Subcutaneous abdominal adipose tissue (tissue), 5 donors: ENCODE data around the gene PLCG2.

Experiments
- H3K27ac ChIP-seq: one replicate; pipeline ENCODE4 v1.7.0; 2013; ENCODE audit warnings: low read depth, mild to moderate bottlenecking, inconsistent platforms, low read length, moderate library complexity
- H3K27me3 ChIP-seq, 5 donors: one replicate each; pipeline ENCODE4 v1.7.0; 2013; ENCODE audit warnings: low read length in 5 of 5, inconsistent platforms in 1 of 5; ENCODE audit not compliant: control insufficient read depth in 5 of 5, insufficient read depth in 4 of 5
- H3K36me3 ChIP-seq, 5 donors: one replicate each; pipeline ENCODE4 v1.7.0; 2013; ENCODE audit warnings: low read length in 5 of 5; ENCODE audit not compliant: control insufficient read depth in 5 of 5, insufficient read depth in 5 of 5
- H3K4me1 ChIP-seq, 5 donors: one replicate each; pipeline ENCODE4 v1.7.0; 2013; ENCODE audit warnings: low read length in 5 of 5, mild to moderate bottlenecking in 3 of 5, moderate library complexity in 1 of 5; ENCODE audit not compliant: control insufficient read depth in 5 of 5, insufficient read depth in 5 of 5
- H3K4me3 ChIP-seq, 5 donors: one replicate each; pipeline ENCODE4 v1.7.0; 2013; ENCODE audit warnings: low read length in 5 of 5, low read depth in 1 of 5
- H3K9ac ChIP-seq, 5 donors: one replicate each; pipeline ENCODE4 v1.7.0; 2013; ENCODE audit warnings: low read length in 5 of 5, mild to moderate bottlenecking in 4 of 5, moderate library complexity in 3 of 5
- H3K9me3 ChIP-seq, 5 donors: one replicate each; pipeline ENCODE4 v1.7.0; 2013; ENCODE audit warnings: low read length in 5 of 5; ENCODE audit not compliant: control insufficient read depth in 5 of 5
- donor health status: healthy.
- donor health status: healthy.
- donor health status: healthy.
- donor health status: healthy.
- donor health status: healthy.

Gene PLCG2

GRCh38 chr16:81994485-81994884 is 215.4 kb downstream of the PLCG2 start:
- Histone ChIP-seq H3K36me3 (peaks cover 0 to under 1% (median 0%) of the 10 kb centered on the region in 5 donors), H3K27me3 (no peaks in the 10 kb centered on the region), H3K9ac (no peak overlapping the region), H3K9me3 (no peaks in the 10 kb centered on the region), H3K27ac (no peak overlapping the region), H3K4me1 (peaks cover 0 to 18% (median 6%) of the 10 kb centered on the region in 5 donors), H3K4me3 (no peak overlapping the region)

GRCh38 chr16:81995651-81996050 is 216.6 kb downstream of the PLCG2 start:
- Histone ChIP-seq H3K27ac (no peak overlapping the region), H3K27me3 (no peaks in the 10 kb centered on the region)

GRCh38 chr16:81996664-81997509 is 217.8 kb downstream of the PLCG2 start:
- Histone ChIP-seq H3K27me3 (no peaks in the 10 kb centered on the region), H3K4me1 (peaks cover 0 to 18% (median 6%) of the 10 kb centered on the region in 5 donors), H3K36me3 (peaks cover 0 to 7% (median 0%) of the 10 kb centered on the region in 5 donors), H3K27ac (no peak overlapping the region), H3K9ac (no peak overlapping the region), H3K4me3 (no peak overlapping the region), H3K9me3 (no peaks in the 10 kb centered on the region)

More at GRCh38 chr16:81995651-81996050, 216.6 kb downstream of the PLCG2 start:
- Histone ChIP-seq H3K9ac (no peak overlapping the region), H3K36me3 (peaks cover 0 to 7% (median 0%) of the 10 kb centered on the region in 5 donors), H3K4me3 (no peak overlapping the region), H3K4me1 (peaks cover 0 to 18% (median 6%) of the 10 kb centered on the region in 5 donors), H3K9me3 (no peaks in the 10 kb centered on the region)

GRCh38 chr16:81997738-81998137 is 218.6 kb downstream of the PLCG2 start:
- peaks cover 0 to 2% (median 0%) of the 10 kb centered on the region in 5 donors for H3K27me3 ChIP-seq
- H3K27ac ChIP-seq: no peak overlapping the region
- peaks cover 0 to 7% (median 0%) of the 10 kb centered on the region in 5 donors for H3K36me3 ChIP-seq
- no peaks in the 10 kb centered on the region for H3K9me3 ChIP-seq
- no peak overlapping the region for H3K4me3 ChIP-seq
- no peak overlapping the region for H3K9ac ChIP-seq
- H3K4me1 ChIP-seq: peaks cover 0 to 18% (median 6%) of the 10 kb centered on the region in 5 donors

- Histone ChIP-seq H3K4me3 (no peak overlapping the region), H3K27me3 (peaks cover 0 to 6% (median 0%) of the 10 kb centered on the region in 5 donors), H3K9me3 (peaks cover 0 to 5% (median 0%) of the 10 kb centered on the region in 5 donors), H3K9ac (no peak overlapping the region), H3K27ac (no peak overlapping the region), H3K36me3 (peaks cover 0 to 7% (median 0%) of the 10 kb centered on the region in 5 donors), H3K4me1 (peaks cover 0 to 26% (median 0%) of the 10 kb centered on the region in 5 donors)
Observed at GRCh38 chr16:82002831-82003230, 223.7 kb downstream of the PLCG2 start.

- no peak overlapping the region for H3K27ac ChIP-seq
- H3K36me3 ChIP-seq: peaks cover 0 to 6% (median 0%) of the 10 kb centered on the region in 5 donors
- H3K9me3 ChIP-seq: peaks cover 3 to 14% (median 9%) of the 10 kb centered on the region in 5 donors
- H3K4me3 ChIP-seq: no peak overlapping the region
- H3K27me3 ChIP-seq: peaks cover 0 to 6% (median 0%) of the 10 kb centered on the region in 5 donors
- H3K4me1 ChIP-seq: peaks cover 0 to 22% (median 0%) of the 10 kb centered on the region in 5 donors
- H3K9ac ChIP-seq: no peak overlapping the region
Observed at GRCh38 chr16:82004601-82005000, 225.5 kb downstream of the PLCG2 start.

- peaks cover 3 to 14% (median 9%) of the 10 kb centered on the region in 5 donors for H3K9me3 ChIP-seq
- H3K27ac ChIP-seq: no peak overlapping the region
- peaks cover 0 to 6% (median 2%) of the 10 kb centered on the region in 5 donors for H3K27me3 ChIP-seq
- no peak overlapping the region for H3K9ac ChIP-seq
- H3K36me3 ChIP-seq: no peaks in the 10 kb centered on the region
- no peak overlapping the region for H3K4me3 ChIP-seq
- H3K4me1 ChIP-seq: peaks cover 0 to 22% (median 0%) of the 10 kb centered on the region in 5 donors
Observed at GRCh38 chr16:82005027-82005830, 226.1 kb downstream of the PLCG2 start.

GRCh38 chr16:82006036-82006435 is 226.9 kb downstream of the PLCG2 start:
- no peaks in the 10 kb centered on the region for H3K36me3 ChIP-seq
- no peak overlapping the region for H3K27ac ChIP-seq
- H3K9ac ChIP-seq: no peak overlapping the region
- H3K4me1 ChIP-seq: peaks cover 0 to 26% (median 0%) of the 10 kb centered on the region in 5 donors
- H3K4me3 ChIP-seq: no peak overlapping the region
- H3K27me3 ChIP-seq: peaks cover 0 to 6% (median 3%) of the 10 kb centered on the region in 5 donors
- H3K9me3 ChIP-seq: peaks cover 3 to 14% (median 9%) of the 10 kb centered on the region in 5 donors

- peaks cover 0 to 15% (median 5%) of the 10 kb centered on the region in 5 donors for H3K27me3 ChIP-seq
- H3K4me3 ChIP-seq: no peak overlapping the region
- no peak overlapping the region for H3K9ac ChIP-seq
- no peak overlapping the region for H3K27ac ChIP-seq
- no peaks in the 10 kb centered on the region for H3K36me3 ChIP-seq
- peaks cover 0 to 26% (median 0%) of the 10 kb centered on the region in 5 donors for H3K4me1 ChIP-seq
- peaks cover 3 to 14% (median 9%) of the 10 kb centered on the region in 5 donors for H3K9me3 ChIP-seq
Observed at GRCh38 chr16:82007189-82007588, 228.1 kb downstream of the PLCG2 start.
